ENCODE measurements around the gene HSD3B2. TPM values are rescaled to one million over a fixed set of nuclear protein-coding genes. Genes with fewer than 3 reads are reported as not detected.

The HSD3B2 gene
- total RNA-seq, 2 experiments from 2014 or later: not detected

DNA sequence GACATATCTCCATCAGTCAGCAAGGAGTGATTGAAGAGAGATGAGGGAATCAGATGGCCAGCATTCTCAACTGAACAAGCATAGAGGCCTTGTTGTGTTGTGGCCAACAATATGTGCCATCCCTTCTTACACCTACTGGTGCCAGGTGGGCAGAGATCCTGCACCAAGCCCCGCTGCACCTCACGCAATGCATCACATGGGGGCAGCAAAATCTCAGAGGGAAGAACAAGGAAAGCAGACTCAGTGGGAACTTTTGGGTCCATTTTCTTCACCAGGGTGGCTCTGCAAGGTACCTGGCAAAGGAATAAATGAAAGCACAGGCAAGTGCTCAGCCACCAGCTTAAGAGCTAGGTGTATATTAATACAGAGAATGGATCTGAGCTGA, 33.2 kb downstream of the HSD3B2 start:
- H3K36me3 Mint-ChIP-seq: no peaks in the 10 kb centered on the region
- no peaks in the 10 kb centered on the region for H3K9me3 Mint-ChIP-seq (ENCODE audit: low read depth)
- H3K27ac Mint-ChIP-seq: no peak overlapping the region
- H3K27me3 Mint-ChIP-seq: no peaks in the 10 kb centered on the region
- CTCF ChIA-PET: no interaction called here
- H3K4me3 Mint-ChIP-seq: no peak overlapping the region
- no peak for DNase-seq
- no peak for ATAC-seq
- H3K4me1 Mint-ChIP-seq: no peaks in the 10 kb centered on the region

DNA sequence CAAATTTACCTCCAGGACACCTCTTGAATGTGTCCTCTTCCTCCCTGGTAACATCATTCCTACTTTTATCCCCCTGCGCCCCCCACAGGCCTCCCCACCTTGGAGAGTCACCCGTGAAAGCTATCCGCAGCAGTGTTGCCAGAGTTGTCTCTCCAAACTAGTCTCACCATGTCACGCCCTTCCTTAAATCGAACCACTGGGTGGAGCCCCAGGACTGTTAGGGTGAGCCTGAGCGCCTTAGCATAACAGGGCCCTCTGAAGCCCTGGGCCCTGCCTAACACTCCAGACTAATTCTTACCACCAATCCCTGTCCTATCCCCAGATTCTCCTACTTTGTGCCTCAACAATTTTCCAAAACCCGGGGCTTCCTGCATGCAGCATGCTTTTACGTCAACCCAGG, 35.0 kb downstream of the HSD3B2 start:
- ATAC-seq: no peak
- CTCF ChIA-PET: no interaction called here
- H3K36me3 Mint-ChIP-seq: no peaks in the 10 kb centered on the region

DNA sequence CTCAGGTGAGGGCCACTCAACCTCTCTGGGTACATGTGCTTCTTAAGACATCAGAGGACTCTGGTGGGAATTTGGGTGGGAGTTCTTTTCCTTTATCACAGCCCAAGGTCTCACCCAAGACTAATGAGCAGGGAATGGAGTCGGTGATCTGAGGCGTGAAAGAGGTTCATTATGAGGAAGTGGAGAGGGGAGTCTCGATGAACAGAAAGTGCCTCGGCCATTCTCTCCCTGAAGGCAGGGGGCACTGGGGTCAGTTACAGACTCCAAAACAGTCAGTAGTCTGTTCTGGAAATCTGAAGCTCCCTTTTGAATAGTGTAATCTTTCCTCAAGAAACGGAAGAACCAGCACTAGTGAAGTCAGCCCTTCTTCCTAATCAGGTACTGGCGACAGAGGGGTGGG, 36.2 kb downstream of the HSD3B2 start:
- DNase-seq (no peak), ATAC-seq (no peak)
- Mint-ChIP-seq H3K27ac (no peak overlapping the region), H3K36me3 (no peaks in the 10 kb centered on the region), H3K4me1 (no peaks in the 10 kb centered on the region), H3K4me3 (no peak overlapping the region), H3K27me3 (no peaks in the 10 kb centered on the region), H3K9me3 (ENCODE audit: low read depth) (no peaks in the 10 kb centered on the region)
- CTCF ChIA-PET: no interaction called here

More for the DNA sequence above, 35.0 kb downstream of the HSD3B2 start:
- Mint-ChIP-seq H3K9me3 (ENCODE audit: low read depth) (no peaks in the 10 kb centered on the region), H3K4me1 (no peaks in the 10 kb centered on the region), H3K27ac (no peak overlapping the region), H3K27me3 (no peaks in the 10 kb centered on the region), H3K4me3 (no peak overlapping the region)
- DNase-seq: no peak

DNA sequence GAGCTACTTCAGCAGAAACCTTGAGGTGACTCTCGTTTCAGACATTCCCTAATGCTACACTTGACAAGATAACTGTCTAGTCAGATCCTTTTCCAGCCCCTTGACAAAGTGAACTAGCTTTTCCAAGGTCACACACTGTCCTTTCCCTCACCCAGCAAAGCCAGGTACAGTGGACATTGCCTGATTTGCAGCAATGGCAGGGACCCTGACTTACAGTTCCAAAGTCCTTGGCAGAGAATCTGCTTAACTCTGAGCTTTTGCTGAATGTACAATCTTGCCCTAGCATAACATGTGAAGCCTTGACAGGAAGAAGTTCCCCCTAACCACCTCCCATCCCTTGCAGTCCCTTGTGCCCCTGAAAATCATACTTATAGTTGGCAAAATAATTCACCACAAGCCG, 37.1 kb downstream of the HSD3B2 start:
- CTCF ChIA-PET: no interaction called here
- Mint-ChIP-seq H3K27me3 (no peaks in the 10 kb centered on the region), H3K36me3 (no peaks in the 10 kb centered on the region), H3K27ac (no peak overlapping the region), H3K4me1 (no peaks in the 10 kb centered on the region), H3K4me3 (no peak overlapping the region), H3K9me3 (ENCODE audit: low read depth) (no peaks in the 10 kb centered on the region)
- ATAC-seq (no peak), DNase-seq (no peak)

DNA sequence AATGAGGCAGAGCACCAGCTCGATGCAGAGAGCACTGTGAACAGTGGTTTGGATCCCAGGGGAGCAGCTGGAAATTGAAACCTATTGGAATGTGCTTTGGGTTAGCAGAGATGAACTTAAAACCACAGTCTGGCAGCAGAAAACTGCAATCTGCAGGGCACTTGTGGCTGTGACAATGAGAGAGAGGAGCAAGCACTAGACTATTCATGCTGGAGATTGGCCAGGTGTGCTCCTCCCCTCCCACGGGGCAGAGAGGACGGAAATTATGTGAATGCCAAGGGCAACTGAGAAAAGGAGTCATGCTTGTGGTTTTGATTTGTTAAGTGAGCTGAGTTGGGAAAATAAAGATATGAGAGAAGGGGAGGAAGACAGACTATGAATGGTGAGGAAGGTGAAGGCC, 38.1 kb downstream of the HSD3B2 start:
- no peak overlapping the region for H3K4me3 Mint-ChIP-seq
- CTCF ChIA-PET: no interaction called here
- no peaks in the 10 kb centered on the region for H3K36me3 Mint-ChIP-seq
- no peaks in the 10 kb centered on the region for H3K9me3 Mint-ChIP-seq (ENCODE audit: low read depth)
- H3K27ac Mint-ChIP-seq: no peak overlapping the region
- H3K27me3 Mint-ChIP-seq: no peaks in the 10 kb centered on the region
- no peak for DNase-seq
- ATAC-seq: no peak
- no peaks in the 10 kb centered on the region for H3K4me1 Mint-ChIP-seq

DNA sequence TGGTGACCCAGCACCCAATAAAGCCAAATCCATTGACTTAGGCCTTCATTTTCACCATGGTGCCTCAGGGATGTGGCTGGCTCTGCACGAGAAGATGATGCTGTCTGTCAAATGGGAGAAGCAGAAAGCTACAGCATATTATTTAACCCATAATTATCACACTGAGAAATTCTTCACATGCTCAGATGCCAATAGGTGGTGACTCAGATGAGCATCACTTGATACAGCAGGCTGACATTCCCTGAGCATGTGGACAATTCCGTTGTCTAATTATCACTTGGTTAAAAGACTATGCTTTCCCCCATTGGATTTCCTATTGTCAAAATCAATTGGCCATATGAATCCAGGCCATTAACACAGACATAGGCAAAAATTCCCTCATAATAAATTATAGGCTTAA, 48.0 kb downstream of the HSD3B2 start:
- no peak for DNase-seq
- no peak overlapping the region for H3K27ac Mint-ChIP-seq
- CTCF ChIA-PET: no interaction called here
- peaks cover 4% of the 10 kb centered on the region for H3K27me3 Mint-ChIP-seq
- no peak for ATAC-seq
- H3K9me3 Mint-ChIP-seq (ENCODE audit: low read depth): no peaks in the 10 kb centered on the region
- H3K4me3 Mint-ChIP-seq: no peak overlapping the region
- no peaks in the 10 kb centered on the region for H3K36me3 Mint-ChIP-seq
- H3K4me1 Mint-ChIP-seq: no peaks in the 10 kb centered on the region

DNA sequence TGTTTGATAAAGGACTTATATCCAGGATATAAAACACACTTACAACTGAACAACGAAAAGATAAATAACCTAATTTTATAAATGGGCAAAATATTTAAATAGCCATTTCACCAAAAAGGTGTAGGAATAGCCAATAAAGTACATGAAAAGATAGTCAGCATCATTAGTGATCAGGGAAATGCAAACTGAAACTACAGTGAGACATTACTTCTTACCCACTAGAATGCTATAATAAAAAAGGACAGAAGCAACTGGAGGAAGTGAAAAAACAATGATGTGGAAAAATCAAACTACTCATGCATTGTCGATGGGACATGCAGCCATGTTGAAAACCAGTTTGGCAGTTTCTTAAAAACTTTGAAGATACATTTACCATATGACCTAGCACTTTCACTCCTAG, 48.6 kb downstream of the HSD3B2 start:
- Mint-ChIP-seq H3K27ac (no peak overlapping the region), H3K36me3 (no peaks in the 10 kb centered on the region), H3K4me1 (no peaks in the 10 kb centered on the region), H3K9me3 (ENCODE audit: low read depth) (no peaks in the 10 kb centered on the region), H3K27me3 (peaks cover 4% of the 10 kb centered on the region), H3K4me3 (no peak overlapping the region)
- ATAC-seq: no peak
- DNase-seq: no peak
- CTCF ChIA-PET: no interaction called here

DNA sequence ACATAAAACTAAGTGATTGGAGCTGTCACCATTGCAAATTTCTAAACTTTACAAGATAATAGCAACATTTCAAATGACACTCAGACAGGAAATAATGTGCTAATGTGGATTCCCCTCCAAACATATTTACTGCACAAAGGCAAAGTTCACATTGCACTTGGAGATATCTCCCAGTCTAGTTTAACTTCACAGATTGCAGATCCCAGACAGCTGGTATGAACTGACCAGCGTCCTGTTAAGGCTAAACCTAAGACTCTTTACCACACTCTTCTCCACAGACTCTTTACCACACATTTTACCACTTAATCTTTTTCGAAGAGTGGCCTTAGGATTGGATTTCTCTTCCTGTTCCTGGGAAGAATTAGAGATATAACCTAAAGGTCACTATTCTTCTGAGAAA, 51.5 kb downstream of the HSD3B2 start:
- Mint-ChIP-seq H3K27ac (no peak overlapping the region), H3K36me3 (no peaks in the 10 kb centered on the region), H3K4me3 (no peak overlapping the region), H3K4me1 (no peaks in the 10 kb centered on the region), H3K9me3 (ENCODE audit: low read depth) (no peaks in the 10 kb centered on the region), H3K27me3 (peaks cover 5% of the 10 kb centered on the region)
- ATAC-seq: no peak
- no peak for DNase-seq
- CTCF ChIA-PET: no interaction called here

DNA sequence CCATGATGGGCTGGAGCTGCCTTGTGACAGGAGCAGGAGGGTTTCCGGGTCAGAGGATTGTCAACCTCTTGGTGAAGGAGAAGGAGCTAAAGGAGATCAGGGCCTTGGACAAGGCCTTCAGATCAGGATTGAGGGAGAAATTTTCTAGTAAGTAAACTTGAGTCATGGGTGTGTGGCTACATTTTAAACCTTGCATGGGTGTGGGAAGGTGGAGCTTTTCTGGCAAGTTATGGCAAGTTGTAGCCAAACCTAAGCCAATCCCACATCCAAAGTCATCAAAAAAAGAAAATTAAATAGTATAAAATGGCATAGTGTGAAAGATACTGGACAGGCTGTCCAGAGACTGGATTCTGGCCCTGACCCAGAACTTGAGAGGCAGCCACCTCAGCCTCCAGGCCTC, 52.3 kb downstream of the HSD3B2 start:
- no peaks in the 10 kb centered on the region for H3K4me1 Mint-ChIP-seq
- H3K27ac Mint-ChIP-seq: no peak overlapping the region
- ATAC-seq (no peak), DNase-seq (no peak)
- CTCF ChIA-PET: no interaction called here
- H3K4me3 Mint-ChIP-seq: no peak overlapping the region
- H3K27me3 Mint-ChIP-seq: peaks cover 5% of the 10 kb centered on the region
- H3K36me3 Mint-ChIP-seq: no peaks in the 10 kb centered on the region
- H3K9me3 Mint-ChIP-seq (ENCODE audit: low read depth): no peaks in the 10 kb centered on the region

DNA sequence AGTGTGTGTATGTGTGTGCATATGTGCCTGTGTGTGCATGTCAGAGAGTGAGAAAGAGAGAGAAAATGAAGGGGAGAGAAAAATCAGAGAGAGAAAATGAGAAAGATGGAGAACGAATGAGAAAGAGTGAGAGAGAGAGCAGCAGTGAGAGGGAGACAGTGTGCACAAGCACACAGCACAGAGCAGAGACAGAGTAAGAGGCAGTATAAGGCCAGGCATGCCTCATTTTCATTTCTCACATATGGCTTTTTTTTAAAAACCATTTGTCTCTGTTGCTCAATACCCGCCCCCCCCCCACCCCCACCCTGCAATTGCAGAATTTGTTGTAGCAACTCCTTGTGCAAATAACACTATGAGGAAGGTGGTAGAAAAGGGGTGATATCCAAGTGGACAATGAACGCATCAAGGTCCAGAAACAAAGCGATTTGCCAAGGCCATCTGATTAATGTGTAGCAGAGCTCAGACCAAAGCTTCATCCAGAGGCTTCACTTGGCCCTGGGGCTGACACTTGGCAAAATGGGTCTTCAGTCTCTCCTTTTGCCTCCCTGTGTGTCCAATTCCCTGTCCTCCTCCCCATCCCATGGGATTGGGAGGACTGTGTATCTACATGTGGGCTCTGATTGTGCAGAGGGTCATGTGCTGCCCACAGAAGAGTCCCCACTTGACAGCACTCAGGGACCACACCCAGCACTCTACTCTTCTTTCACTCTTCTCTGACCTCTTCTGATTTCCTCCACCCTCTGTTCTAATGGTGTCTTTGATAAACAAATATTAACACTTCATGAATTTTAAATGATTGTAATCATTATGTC, 53.1 kb downstream of the HSD3B2 start:
- DNase-seq: no peak
- Mint-ChIP-seq H3K36me3 (no peaks in the 10 kb centered on the region), H3K27me3 (peaks cover 5% of the 10 kb centered on the region), H3K4me1 (no peaks in the 10 kb centered on the region), H3K27ac (no peak overlapping the region), H3K9me3 (ENCODE audit: low read depth) (no peaks in the 10 kb centered on the region), H3K4me3 (no peak overlapping the region)
- ATAC-seq: no peak
- CTCF ChIA-PET: no interaction called here

DNA sequence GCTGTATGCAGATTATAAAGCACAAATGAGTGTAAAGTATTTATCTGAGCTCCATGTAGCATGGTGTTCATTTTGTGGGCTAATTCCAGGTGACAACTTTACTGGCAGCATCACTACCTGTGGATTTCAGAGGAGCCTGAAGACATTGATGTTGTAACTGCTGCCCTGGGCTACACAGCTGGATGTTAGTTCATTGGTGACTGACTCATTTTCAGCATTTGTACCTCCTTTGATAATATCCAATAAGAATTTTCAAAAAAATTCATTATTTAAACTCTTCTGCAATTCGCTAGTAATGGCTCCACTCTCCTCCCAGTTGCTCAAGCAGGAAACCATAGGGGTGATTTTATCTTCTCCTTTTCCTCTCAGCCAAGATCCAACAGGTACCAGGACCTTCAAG, 54.8 kb downstream of the HSD3B2 start:
- CTCF ChIA-PET: no interaction called here
- H3K27ac Mint-ChIP-seq: no peak overlapping the region
- DNase-seq: no peak
- no peak for ATAC-seq
- no peak overlapping the region for H3K4me3 Mint-ChIP-seq
- H3K36me3 Mint-ChIP-seq: no peaks in the 10 kb centered on the region
- H3K4me1 Mint-ChIP-seq: no peaks in the 10 kb centered on the region
- H3K9me3 Mint-ChIP-seq (ENCODE audit: low read depth): no peaks in the 10 kb centered on the region
- peaks cover 6% of the 10 kb centered on the region for H3K27me3 Mint-ChIP-seq

DNA sequence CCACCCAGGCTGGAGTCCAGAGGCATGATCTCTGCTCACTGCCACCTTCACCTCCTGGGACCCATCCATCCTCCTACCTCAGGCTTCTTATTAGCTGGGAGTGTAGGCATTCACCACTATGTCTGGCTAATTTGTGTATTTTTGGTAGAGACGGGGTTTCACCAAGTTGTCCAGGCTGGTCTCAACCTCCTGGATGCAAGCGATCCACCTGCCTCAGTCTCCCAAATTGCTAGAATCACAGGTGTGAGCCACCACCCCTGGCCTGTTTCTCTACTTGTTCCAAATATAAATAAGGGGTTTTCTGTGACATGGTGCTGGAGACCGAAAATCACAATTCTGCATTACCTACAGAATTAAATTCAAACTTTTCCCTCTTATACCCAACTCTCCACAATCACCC, 55.4 kb downstream of the HSD3B2 start:
- no peaks in the 10 kb centered on the region for H3K9me3 Mint-ChIP-seq (ENCODE audit: low read depth)

DNA sequence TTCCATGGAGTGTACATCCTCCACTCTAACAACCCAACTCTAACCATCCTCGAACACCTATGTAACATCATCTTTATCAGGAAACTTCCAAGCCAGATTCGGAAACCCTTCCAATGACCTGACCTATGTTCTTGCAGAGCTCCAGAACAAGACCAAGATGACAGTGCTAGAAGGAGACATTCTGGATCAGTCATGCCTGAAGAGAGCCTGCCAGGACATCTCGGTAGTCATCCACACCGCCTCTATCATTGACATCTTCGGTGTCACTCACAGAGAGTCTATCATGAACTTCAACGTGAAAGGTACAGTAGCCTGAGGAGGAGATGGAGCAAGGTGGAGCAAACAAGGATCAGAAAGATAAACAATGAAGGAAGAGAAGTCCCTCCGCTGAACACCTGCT, 56.0 kb downstream of the HSD3B2 start:
- no peak for ATAC-seq
- no peaks in the 10 kb centered on the region for H3K36me3 Mint-ChIP-seq

More for the DNA sequence above, 55.4 kb downstream of the HSD3B2 start:
- DNase-seq: no peak
- Mint-ChIP-seq H3K4me1 (no peaks in the 10 kb centered on the region), H3K4me3 (no peak overlapping the region), H3K27ac (no peak overlapping the region), H3K36me3 (no peaks in the 10 kb centered on the region), H3K27me3 (peaks cover 8% of the 10 kb centered on the region)
- no peak for ATAC-seq
- CTCF ChIA-PET: no interaction called here

DNA sequence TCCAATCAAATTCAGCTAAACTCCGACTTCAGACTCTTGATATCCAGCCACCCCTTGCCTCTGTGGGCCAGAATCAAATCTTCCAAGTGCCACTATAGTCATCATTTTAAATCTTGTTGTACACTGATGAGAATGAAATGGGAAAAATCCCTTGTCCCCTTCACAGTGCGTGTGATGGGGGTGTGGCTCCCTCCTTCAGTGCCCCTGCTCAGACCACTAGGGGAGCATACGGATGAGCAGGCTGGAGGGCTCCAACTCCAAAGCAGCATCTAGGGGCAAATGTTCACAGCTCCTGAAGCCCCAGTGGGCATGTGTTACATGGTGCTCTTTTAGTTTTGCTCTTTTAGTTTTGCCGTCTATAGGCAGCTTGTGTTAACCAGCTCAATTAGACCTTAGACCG, 56.6 kb downstream of the HSD3B2 start:
- no peaks in the 10 kb centered on the region for H3K9me3 Mint-ChIP-seq (ENCODE audit: low read depth)
- DNase-seq: no peak
- no peaks in the 10 kb centered on the region for H3K36me3 Mint-ChIP-seq
- H3K27me3 Mint-ChIP-seq: peaks cover 8% of the 10 kb centered on the region
- no peaks in the 10 kb centered on the region for H3K4me1 Mint-ChIP-seq
- H3K27ac Mint-ChIP-seq: no peak overlapping the region
- CTCF ChIA-PET: no interaction called here
- no peak for ATAC-seq
- no peak overlapping the region for H3K4me3 Mint-ChIP-seq

More for the DNA sequence above, 56.0 kb downstream of the HSD3B2 start:
- Mint-ChIP-seq H3K9me3 (ENCODE audit: low read depth) (no peaks in the 10 kb centered on the region), H3K4me1 (no peaks in the 10 kb centered on the region), H3K27me3 (peaks cover 8% of the 10 kb centered on the region), H3K27ac (no peak overlapping the region), H3K4me3 (no peak overlapping the region)
- CTCF ChIA-PET: no interaction called here
- no peak for DNase-seq

Measured in activated CD8-positive, alpha-beta memory T cell treated with anti-CD3 and anti-CD28 coated beads, Interleukin-2, amount 10 ng/mL, durations not matched to agents 7 days and 5 days (primary cell).